Pancreas (tissue), 10 donors: ENCODE data around the gene NEUROG3. TPM values are rescaled to one million over a fixed set of nuclear protein-coding genes. Genes with fewer than 3 reads are reported as not detected.

Source experiments
- ATAC-seq, 4 donors: fragments of 200-7000 bp; cut with Tn5 transposase; one replicate each; pipeline versions ENCODE4 v1.8.0 to v1.9.1; 2020; ENCODE audit warnings: mild to moderate bottlenecking in 4 of 4, moderate library complexity in 4 of 4
- DNase-seq, 6 donors: peaks; one replicate each; pipeline ENCODE4 v3.0.0-alpha.2; 2020
- FAIRE-seq: peaks from 2 replicates; lab custom pipeline; 2012; peaks lifted over from hg19 to GRCh38; lab: Jason Lieb, UNC
- H3K27ac ChIP-seq, 4 donors: fragments of 200-600 bp; sonication (generic); 1 replicate in 3 of 4; 2 replicates in 1 of 4; pipeline versions ENCODE4 v1.5.0 to v1.8.0; 2020
- H3K27me3 ChIP-seq, 4 donors: fragments of 200-600 bp; one replicate each; pipeline ENCODE4 v1.8.0; 2021
- H3K36me3 ChIP-seq, 3 donors: fragments of 200-600 bp; sonication (generic) in 1 of 3; one replicate each; pipeline versions ENCODE4 v1.5.0 to v1.8.0; 2020 to 2021
- H3K4me1 ChIP-seq, 3 donors: fragments of 200-600 bp; one replicate each; pipeline ENCODE4 v1.8.0; 2021
- H3K4me3 ChIP-seq, 4 donors: fragments of 200-600 bp; sonication (generic) in 2 of 4; one replicate each; pipeline versions ENCODE4 v1.5.0 to v1.8.0; 2020 to 2021
- H3K9me3 ChIP-seq, 4 donors: fragments of 200-600 bp; one replicate each; pipeline ENCODE4 v1.8.0; 2021
- WGBS, 2 donors: extraction: QIAGEN DNeasy Blood & Tissue Kit; methylation state at CpG; one replicate each; pipeline ENCODE4 v1.1.7; 2013; 5-methylcytosine and 5-hydroxymethylcytosine counted together
- intact Hi-C, 3 donors: fragments of 100-400 bp; cut with DNase I; formaldehyde crosslinking; loops; one replicate each; pipeline versions ENCODE4 v1.11.1 to v1.14.2; 2022
- polyA plus RNA-seq, 2 donors: library from polyadenylated mRNA; stranded (reverse); fragments of 200-250 nt; gene quantifications; one replicate each; pipeline ENCODE4 v1.2.3, GENCODE V29; 2013
- total RNA-seq, 6 donors: library from RNA; stranded (reverse); fragmentation: NEBNext Ultra II Directional in 4 of 6; extraction: Animal tissue kit (Norgen Biotek cat#: 25700) in 4 of 6; gene quantifications; one replicate each; pipeline versions ENCODE4 v1.2.1 to v1.2.4, GENCODE V29; 2021 to 2023
- TF ChIP-seq, protein P1 (sequence below), 4 donors: fragments of 200-600 bp; sonication (generic) in 3 of 4; IDR thresholded peaks; one replicate each; pipeline versions ENCODE4 v1.5.0 to v1.8.0; 2021; ENCODE audit warnings: antibody characterized with exemption in 4 of 4
- donor health status: healthy with polysubstance abuse.
- donor health status: DM: no; HTN: no; CAD: no; lungs with moderate emphysema.
- donor health status: DM: no; HTN: no; CAD: no.
- donor health status: control.
- donor health status: control.
- donor health status: Bipolar disorder and iron deficiency.
- donor health status: DM: yes; HTN: yes; CAD: no.
- donor health status: DM: no; HTN: no; CAD: no.
- donor health status: DM: no; HTN: no; CAD: no.
- donor health status: DM: yes; HTN: yes; CAD: no.

Gene NEUROG3
- total and polyA plus RNA-seq, 8 donors, result 0.20 TPM; not detected in 7

DNA sequence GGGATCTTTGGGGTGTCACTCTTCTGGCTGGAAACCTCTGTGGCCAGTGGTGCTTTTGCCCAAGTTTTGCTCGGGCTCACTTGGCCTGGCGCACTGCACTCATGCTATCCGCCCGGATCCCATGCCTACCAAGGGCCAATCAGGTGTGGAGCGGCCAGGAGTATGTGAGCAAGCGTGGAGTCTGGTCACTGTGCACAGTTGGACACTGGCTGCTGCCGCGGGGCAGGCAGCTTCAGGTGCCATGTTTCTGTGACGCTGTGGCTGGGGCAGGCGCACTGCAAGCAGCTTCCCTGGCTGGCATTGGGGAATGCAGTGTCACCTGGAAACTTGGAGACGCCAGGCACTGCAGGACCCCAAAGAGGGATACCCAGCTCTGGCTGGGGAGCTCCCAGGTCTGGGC, 45.3 kb downstream of the NEUROG3 start:
- no peaks in the 10 kb centered on the region for H3K27me3 ChIP-seq
- no peaks in the 10 kb centered on the region for H3K36me3 ChIP-seq
- TF ChIP-seq, protein P1, sequence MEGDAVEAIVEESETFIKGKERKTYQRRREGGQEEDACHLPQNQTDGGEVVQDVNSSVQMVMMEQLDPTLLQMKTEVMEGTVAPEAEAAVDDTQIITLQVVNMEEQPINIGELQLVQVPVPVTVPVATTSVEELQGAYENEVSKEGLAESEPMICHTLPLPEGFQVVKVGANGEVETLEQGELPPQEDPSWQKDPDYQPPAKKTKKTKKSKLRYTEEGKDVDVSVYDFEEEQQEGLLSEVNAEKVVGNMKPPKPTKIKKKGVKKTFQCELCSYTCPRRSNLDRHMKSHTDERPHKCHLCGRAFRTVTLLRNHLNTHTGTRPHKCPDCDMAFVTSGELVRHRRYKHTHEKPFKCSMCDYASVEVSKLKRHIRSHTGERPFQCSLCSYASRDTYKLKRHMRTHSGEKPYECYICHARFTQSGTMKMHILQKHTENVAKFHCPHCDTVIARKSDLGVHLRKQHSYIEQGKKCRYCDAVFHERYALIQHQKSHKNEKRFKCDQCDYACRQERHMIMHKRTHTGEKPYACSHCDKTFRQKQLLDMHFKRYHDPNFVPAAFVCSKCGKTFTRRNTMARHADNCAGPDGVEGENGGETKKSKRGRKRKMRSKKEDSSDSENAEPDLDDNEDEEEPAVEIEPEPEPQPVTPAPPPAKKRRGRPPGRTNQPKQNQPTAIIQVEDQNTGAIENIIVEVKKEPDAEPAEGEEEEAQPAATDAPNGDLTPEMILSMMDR (IDR thresholded peaks at IDR 0.05), result no peak
- no peak for ATAC-seq
- no peaks in the 10 kb centered on the region for H3K9me3 ChIP-seq
- FAIRE-seq, result no peak
- H3K27ac ChIP-seq, result no peak overlapping the region
- intact Hi-C loops, result no loop called here
- no peak for DNase-seq
- no peaks in the 10 kb centered on the region for H3K4me1 ChIP-seq
- H3K4me3 ChIP-seq, result no peak overlapping the region
- WGBS, 2 donors, result 89 to 95% methylated on average over 9 to 11 of the region's 11 CpGs

Other genes with a start within 250 kb of the NEUROG3 start
- gene TACR2, start 156.5 kb downstream of the NEUROG3 start, total RNA-seq, result under 1 TPM in 4 of 6 donors, not detected in 2; 0.12 to 0.28 (median 0.18) TPM
- gene TACR2, start 156.5 kb downstream of the NEUROG3 start, polyA plus RNA-seq, result under 1 TPM; 0.14 to 0.15 TPM
- 10 to 100 TPM; 10.9 to 49.2 (median 13.5) TPM for gene TSPAN15, start 122.0 kb downstream of the NEUROG3 start, total RNA-seq
- gene TSPAN15, start 122.0 kb downstream of the NEUROG3 start, polyA plus RNA-seq, result 10 to 100 TPM; 20.2 to 28.6 TPM
- 1 to 10 TPM; 2.7 to 5.8 (median 4.4) TPM for gene FAM241B, start 56.8 kb upstream of the NEUROG3 start, total RNA-seq
- 1 to 10 TPM; 7.5 to 8.4 TPM for gene FAM241B, start 56.8 kb upstream of the NEUROG3 start, polyA plus RNA-seq
- gene COL13A1, start 228.5 kb upstream of the NEUROG3 start, total RNA-seq, result 1 to 10 TPM in 1 of 6 donors, under 1 TPM in 5; 0.35 to 1.1 (median 0.84) TPM
- 10 to 100 TPM in 1 of 2 donors, 1 to 10 TPM in 1; 2.2 to 11.7 TPM for gene COL13A1, start 228.5 kb upstream of the NEUROG3 start, polyA plus RNA-seq